ENCODE measurements around the gene FTSJ3. TPM values are rescaled to one million over a fixed set of nuclear protein-coding genes. Genes with fewer than 3 reads are reported as not detected.
"Not testable (repeated sequence)": the region's sequence is repeated elsewhere in the genome, so short reads cannot be mapped to it uniquely, and the experiment has no call there.

FTSJ3 gene
- total RNA-seq, 2 experiments from 2014 or later: 47.6 to 51.1 TPM

- Mint-ChIP-seq H3K4me1 (ENCODE audit: low read depth) (no peaks in the 10 kb centered on the region), H3K27me3 (no peaks in the 10 kb centered on the region), H3K36me3 (ENCODE audit: low read depth) (peaks cover 88% of the 10 kb centered on the region), H3K27ac (no peak overlapping the region), H3K4me3 (no peak overlapping the region), H3K9me3 (no peaks in the 10 kb centered on the region)
- Histone ChIP-seq H3K9me3 (ENCODE audit: control insufficient read depth in 1 of 2, insufficient read depth in 1 of 2, low read length in 2 of 2) (no peaks in the 10 kb centered on the region), H3K4me3 (ENCODE audit: low read length) (no peak overlapping the region), H3K36me3 (ENCODE audit: insufficient read depth, low read length) (peaks cover 89% of the 10 kb centered on the region), H3K4me1 (ENCODE audit: insufficient read depth, low read length) (no peaks in the 10 kb centered on the region), H3K27ac (ENCODE audit: low read depth in 1 of 2, low read length in 2 of 2) (no peak overlapping the region), H3K27me3 (ENCODE audit: control insufficient read depth in 1 of 2, insufficient read depth in 2 of 2, low read length in 2 of 2) (no peaks in the 10 kb centered on the region)
- ChIA-PET POLR2A (interaction anchor here (1.3 to 1.9 kb wide), 2 partner anchors 23 to 31 kb away, joined by 3 to 7 read pairs; partner anchors contain the start of genes CCDC47 and DDX42), CTCF (no interaction called here)
- no peak for TF ChIP-seq CTCF (IDR thresholded peaks at IDR 0.05)
- ATAC-seq (ENCODE audit: poor library complexity) (no peak), DNase-seq (no peak)
- intact Hi-C loops (cut with DNase I, micrococcal nuclease): no loop called here
Measured at GRCh38 chr17:63804328-63804727, 23.1 kb downstream of the FTSJ3 start.

- H3K36me3 Mint-ChIP-seq (ENCODE audit: low read depth): peaks cover 91% of the 10 kb centered on the region
- H3K4me1 ChIP-seq (ENCODE audit: insufficient read depth, low read length): no peaks in the 10 kb centered on the region
- H3K36me3 ChIP-seq (ENCODE audit: insufficient read depth, low read length): peaks cover 87% of the 10 kb centered on the region
- intact Hi-C loops (cut with DNase I, micrococcal nuclease): no loop called here
- H3K4me3 Mint-ChIP-seq: no peak overlapping the region
- H3K27me3 ChIP-seq (ENCODE audit: control insufficient read depth in 1 of 2, insufficient read depth in 2 of 2, low read length in 2 of 2): no peaks in the 10 kb centered on the region
- CTCF ChIA-PET: interaction anchor here (1.8 to 2.6 kb wide), 2 partner anchors 9 to 48 kb away, joined by 6 read pairs; no protein-coding TSS in a partner anchor
- TF ChIP-seq CTCF (IDR thresholded peaks at IDR 0.05): no peak
- no peak overlapping the region for H3K27ac ChIP-seq (ENCODE audit: low read depth in 1 of 2, low read length in 2 of 2)
- no peaks in the 10 kb centered on the region for H3K9me3 ChIP-seq (ENCODE audit: control insufficient read depth in 1 of 2, insufficient read depth in 1 of 2, low read length in 2 of 2)
- H3K9me3 Mint-ChIP-seq: no peaks in the 10 kb centered on the region
- ATAC-seq (ENCODE audit: poor library complexity): no peak
- H3K4me1 Mint-ChIP-seq (ENCODE audit: low read depth): no peaks in the 10 kb centered on the region
- H3K27ac Mint-ChIP-seq: no peak overlapping the region
- DNase-seq: no peak
- H3K27me3 Mint-ChIP-seq: no peaks in the 10 kb centered on the region
- H3K4me3 ChIP-seq (ENCODE audit: low read length): no peak overlapping the region
- POLR2A ChIA-PET: no interaction called here
Measured at GRCh38 chr17:63800783-63801182, 26.7 kb downstream of the FTSJ3 start.

- POLR2A ChIA-PET: interaction anchor here (1.6 kb wide), 1 partner anchor 25 kb away, joined by 5 read pairs; the partner anchor contains the start of genes CCDC47 and DDX42
- Mint-ChIP-seq H3K36me3 (ENCODE audit: low read depth) (peaks cover 94% of the 10 kb centered on the region), H3K4me1 (ENCODE audit: low read depth) (no peaks in the 10 kb centered on the region), H3K27me3 (no peaks in the 10 kb centered on the region), H3K4me3 (no peak overlapping the region), H3K9me3 (no peaks in the 10 kb centered on the region), H3K27ac (no peak overlapping the region)
- Histone ChIP-seq H3K4me3 (ENCODE audit: low read length) (no peak overlapping the region), H3K27me3 (ENCODE audit: control insufficient read depth in 1 of 2, insufficient read depth in 2 of 2, low read length in 2 of 2) (no peaks in the 10 kb centered on the region), H3K36me3 (ENCODE audit: insufficient read depth, low read length) (peaks cover 87% of the 10 kb centered on the region), H3K4me1 (ENCODE audit: insufficient read depth, low read length) (peaks cover 2% of the 10 kb centered on the region), H3K27ac (ENCODE audit: low read depth in 1 of 2, low read length in 2 of 2) (no peak overlapping the region), H3K9me3 (ENCODE audit: control insufficient read depth in 1 of 2, insufficient read depth in 1 of 2, low read length in 2 of 2) (no peaks in the 10 kb centered on the region)
- no peak for TF ChIP-seq CTCF (IDR thresholded peaks at IDR 0.05)
- intact Hi-C loops (cut with DNase I, micrococcal nuclease): no loop called here
- CTCF ChIA-PET: no interaction called here
- no peak for DNase-seq
- no peak for ATAC-seq (ENCODE audit: poor library complexity)
Measured at GRCh38 chr17:63798572-63799106, 28.8 kb downstream of the FTSJ3 start.

GRCh38 chr17:63796375-63796774, 31.1 kb downstream of the FTSJ3 start:
- peaks cover 96% of the 10 kb centered on the region for H3K36me3 Mint-ChIP-seq (ENCODE audit: low read depth)
- H3K4me3 Mint-ChIP-seq; H3K27me3 Mint-ChIP-seq; H3K27ac ChIP-seq (ENCODE audit: low read depth in 1 of 2, low read length in 2 of 2); H3K9me3 ChIP-seq (ENCODE audit: control insufficient read depth in 1 of 2, insufficient read depth in 1 of 2, low read length in 2 of 2); H3K4me3 ChIP-seq (ENCODE audit: low read length); H3K4me1 Mint-ChIP-seq (ENCODE audit: low read depth); DNase-seq; H3K9me3 Mint-ChIP-seq; H3K27ac Mint-ChIP-seq; ATAC-seq (ENCODE audit: poor library complexity); intact Hi-C loops (cut with DNase I, micrococcal nuclease); H3K4me1 ChIP-seq (ENCODE audit: insufficient read depth, low read length); H3K27me3 ChIP-seq (ENCODE audit: control insufficient read depth in 1 of 2, insufficient read depth in 2 of 2, low read length in 2 of 2): not testable (repeated sequence)
- CTCF ChIA-PET: interaction anchor here (0.7 kb wide), 1 partner anchor 86 kb away, joined by 3 read pairs; no protein-coding TSS in a partner anchor
- POLR2A ChIA-PET: interaction anchor here (1.5 kb wide), 1 partner anchor 75 kb away, joined by 3 read pairs; no protein-coding TSS in a partner anchor
- peaks cover 91% of the 10 kb centered on the region for H3K36me3 ChIP-seq (ENCODE audit: insufficient read depth, low read length)

All from CD4-positive, alpha-beta T cell (primary cell).